GM23338 (cell line): ENCODE data around the gene ABCA5. TPM values are rescaled to one million over a fixed set of nuclear protein-coding genes. Genes with fewer than 3 reads are reported as not detected.

Experiments used
- ATAC-seq: fragments of 200-7000 bp; cut with Tn5 transposase; 3 replicates; pipeline ENCODE4 v1.9.1; 2020
- DNase-seq: peaks from one replicate; pipeline ENCODE4 v3.0.0-alpha.2; 2015; ENCODE audit warnings: low spot score
- H2AFZ ChIP-seq: fragments of 200-600 bp; sonication (generic); 2 replicates; pipeline ENCODE4 v1.8.0; 2016; ENCODE audit warnings: antibody characterized with exemption, mild to moderate bottlenecking, moderate library complexity
- H3F3A ChIP-seq: fragments of 200-600 bp; sonication (generic); replicated peaks from 2 replicates; pipeline ENCODE4 v1.8.0; 2017; ENCODE audit warnings: antibody characterized with exemption, mixed run types, low read depth
- H3K27ac ChIP-seq: fragments of 200-600 bp; sonication (generic); 2 replicates; pipeline ENCODE4 v1.6.1; 2016; ENCODE audit warnings: low read depth
- H3K27me3 ChIP-seq: fragments of 200-600 bp; sonication (generic); 2 replicates; pipeline ENCODE4 v1.8.0; 2016; ENCODE audit warnings: mild to moderate bottlenecking, mixed run types, moderate library complexity; ENCODE audit not compliant: insufficient read depth
- H3K36me3 ChIP-seq: fragments of 200-600 bp; sonication (generic); 2 replicates; pipeline ENCODE4 v1.8.0; 2016; ENCODE audit warnings: mild to moderate bottlenecking; ENCODE audit not compliant: insufficient read depth
- H3K4me1 ChIP-seq: fragments of 200-600 bp; sonication (generic); 2 replicates; pipeline ENCODE4 v1.8.0; 2016; ENCODE audit warnings: mild to moderate bottlenecking, moderate library complexity; ENCODE audit not compliant: insufficient read depth
- H3K4me2 ChIP-seq: fragments of 200-600 bp; sonication (generic); 2 replicates; pipeline ENCODE4 v1.7.1; 2017; ENCODE audit warnings: mixed run types
- H3K4me3 ChIP-seq: fragments of 200-600 bp; sonication (generic); 2 replicates; pipeline ENCODE4 v1.6.1; 2016; ENCODE audit warnings: mixed run types
- H3K79me2 ChIP-seq: fragments of 200-600 bp; sonication (generic); replicated peaks from 2 replicates; pipeline ENCODE4 v1.8.0; 2017; ENCODE audit warnings: mild to moderate bottlenecking; ENCODE audit not compliant: insufficient read depth
- H3K9me2 ChIP-seq: fragments of 200-600 bp; sonication (generic); 2 replicates; pipeline ENCODE4 v1.8.0; 2017; ENCODE audit not compliant: insufficient read depth
- H4K20me1 ChIP-seq: fragments of 200-600 bp; sonication (generic); replicated peaks from 2 replicates; pipeline ENCODE4 v1.8.0; 2017; ENCODE audit warnings: mild to moderate bottlenecking; ENCODE audit not compliant: insufficient read depth
- H3K27ac Mint-ChIP-seq: 2 replicates; pipeline ENCODE4 v1.8.0; 2020; ENCODE audit warnings: inconsistent platforms, mild to moderate bottlenecking, moderate library complexity, mixed read lengths
- H3K27me3 Mint-ChIP-seq: 3 replicates; pipeline ENCODE4 v1.8.0; 2022; ENCODE audit warnings: low read depth, mild to moderate bottlenecking, moderate library complexity, mixed read lengths, inconsistent platforms; ENCODE audit not compliant: insufficient read depth, poor library complexity
- H3K36me3 Mint-ChIP-seq: 3 replicates; pipeline ENCODE4 v1.8.0; 2021; ENCODE audit warnings: low read depth, mild to moderate bottlenecking, inconsistent platforms, moderate library complexity, mixed read lengths
- H3K4me1 Mint-ChIP-seq: 3 replicates; pipeline ENCODE4 v1.8.0; 2020; ENCODE audit warnings: mild to moderate bottlenecking, inconsistent platforms, mixed read lengths
- H3K4me3 Mint-ChIP-seq: 3 replicates; pipeline ENCODE4 v1.8.0; 2021; ENCODE audit warnings: moderate library complexity, mild to moderate bottlenecking, inconsistent platforms, mixed read lengths
- H3K9me3 Mint-ChIP-seq: 3 replicates; pipeline ENCODE4 v1.8.0; 2020; ENCODE audit warnings: moderate library complexity, mild to moderate bottlenecking, inconsistent platforms, mixed read lengths
- CREB1 ChIP-seq: fragments of 250-450 bp; sonication (Bioruptor Pico); IDR thresholded peaks from 2 replicates; pipeline ENCODE4 v1.5.0; 2020; ENCODE audit warnings: low read depth, mild to moderate bottlenecking, moderate library complexity
- EZH2phosphoT487 ChIP-seq: fragments of 200-600 bp; sonication (generic); IDR thresholded peaks from one replicate; pipeline ENCODE4 v1.8.1; 2018; ENCODE audit warnings: antibody characterized with exemption; ENCODE audit not compliant: unreplicated experiment
- JUNB ChIP-seq: IDR thresholded peaks from one replicate; pipeline ENCODE4 v1.6.1; 2016; ENCODE audit warnings: antibody characterized with exemption; ENCODE audit not compliant: unreplicated experiment
- POLR2AphosphoS5 ChIP-seq: IDR thresholded peaks from 2 replicates; pipeline ENCODE4 v1.6.1; 2016; ENCODE audit warnings: antibody characterized with exemption, low read depth
- STAT1 ChIP-seq: IDR thresholded peaks from one replicate; pipeline ENCODE4 v1.6.1; 2016; ENCODE audit warnings: antibody characterized with exemption; ENCODE audit not compliant: unreplicated experiment
- ZNF114 ChIP-seq: fragments of 250-450 bp; sonication (Bioruptor Pico); IDR thresholded peaks from 2 replicates; pipeline ENCODE4 v1.5.0; 2020; ENCODE audit warnings: mild to moderate bottlenecking, moderate library complexity
- polyA plus RNA-seq: library from polyadenylated mRNA; unstranded; fragments of >200 nt; fragmentation: Nextera tagmentation; extraction: Ambion mirVana; gene quantifications from 2 replicates; pipeline ENCODE4 v1.2.1, GENCODE V29; 2016
- total RNA-seq: library from RNA; depleted of rRNA; stranded (reverse); fragments of >200 nt; shearing (Covaris generic); gene quantifications from 2 replicates; pipeline ENCODE4 v1.2.3, GENCODE V29; 2014
- TF ChIP-seq, protein P1 (sequence below), 2 experiments: fragments of 200-600 bp in 1 of 2; sonication (generic) in 1 of 2; conservative IDR thresholded peaks; 2 replicates each; pipeline versions ENCODE4 v1.5.1 to v1.6.1; 2016 to 2017; ENCODE audit warnings: antibody characterized with exemption in 2 of 2, low read depth in 2 of 2, mild to moderate bottlenecking in 2 of 2, moderate library complexity in 1 of 2
- TF ChIP-seq, protein P2 (sequence below): IDR thresholded peaks from 2 replicates; pipeline ENCODE4 v1.6.1; 2016; ENCODE audit warnings: antibody characterized with exemption
- TF ChIP-seq, protein P3 (sequence below): fragments of 250-450 bp; sonication (Bioruptor Pico); IDR thresholded peaks from 2 replicates; pipeline ENCODE4 v1.5.0; 2020; ENCODE audit warnings: mild to moderate bottlenecking, moderate library complexity

ABCA5 gene
- total and polyA plus RNA-seq, 2 experiments from 2014 or later = 3.1 to 3.4 TPM

DNA sequence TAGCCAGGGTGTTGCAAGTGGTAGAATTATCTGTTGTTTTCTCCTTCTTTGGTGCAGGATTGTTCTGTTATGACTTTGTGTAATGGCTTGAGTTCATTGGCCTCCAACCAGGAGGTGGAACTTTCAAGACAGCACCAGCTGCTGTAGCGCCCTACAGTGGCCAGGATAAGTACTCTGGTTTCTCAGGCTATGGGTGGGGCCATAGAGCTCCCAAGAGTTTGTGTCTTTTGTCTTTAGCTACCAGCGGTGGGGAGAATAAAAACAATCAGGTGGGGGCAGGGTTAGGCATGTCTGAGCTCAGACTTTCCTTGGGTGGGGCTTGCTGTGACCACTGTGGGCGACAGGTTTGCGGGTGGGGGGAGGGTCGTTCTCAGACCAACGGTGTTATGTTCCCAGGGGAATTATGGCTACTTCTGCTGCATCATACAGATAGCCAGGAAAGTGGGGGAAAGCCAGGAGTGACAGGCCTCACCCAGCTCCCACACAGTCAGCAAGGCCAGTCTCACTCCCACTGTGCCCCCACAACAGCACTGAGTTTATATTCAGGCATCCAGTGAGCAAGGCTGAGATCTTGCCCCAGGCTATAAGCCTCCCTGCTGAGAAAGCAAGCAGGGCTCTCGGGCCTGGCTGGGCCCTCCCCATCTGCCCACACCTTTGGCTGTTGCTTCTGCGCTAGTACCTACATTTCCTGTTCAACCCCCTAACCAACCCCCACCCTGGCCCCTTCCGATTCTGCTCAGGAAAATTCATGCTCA, 113.7 kb downstream of the ABCA5 start:
- no peak overlapping the region for H3K4me3 Mint-ChIP-seq
- TF ChIP-seq, protein P1, sequence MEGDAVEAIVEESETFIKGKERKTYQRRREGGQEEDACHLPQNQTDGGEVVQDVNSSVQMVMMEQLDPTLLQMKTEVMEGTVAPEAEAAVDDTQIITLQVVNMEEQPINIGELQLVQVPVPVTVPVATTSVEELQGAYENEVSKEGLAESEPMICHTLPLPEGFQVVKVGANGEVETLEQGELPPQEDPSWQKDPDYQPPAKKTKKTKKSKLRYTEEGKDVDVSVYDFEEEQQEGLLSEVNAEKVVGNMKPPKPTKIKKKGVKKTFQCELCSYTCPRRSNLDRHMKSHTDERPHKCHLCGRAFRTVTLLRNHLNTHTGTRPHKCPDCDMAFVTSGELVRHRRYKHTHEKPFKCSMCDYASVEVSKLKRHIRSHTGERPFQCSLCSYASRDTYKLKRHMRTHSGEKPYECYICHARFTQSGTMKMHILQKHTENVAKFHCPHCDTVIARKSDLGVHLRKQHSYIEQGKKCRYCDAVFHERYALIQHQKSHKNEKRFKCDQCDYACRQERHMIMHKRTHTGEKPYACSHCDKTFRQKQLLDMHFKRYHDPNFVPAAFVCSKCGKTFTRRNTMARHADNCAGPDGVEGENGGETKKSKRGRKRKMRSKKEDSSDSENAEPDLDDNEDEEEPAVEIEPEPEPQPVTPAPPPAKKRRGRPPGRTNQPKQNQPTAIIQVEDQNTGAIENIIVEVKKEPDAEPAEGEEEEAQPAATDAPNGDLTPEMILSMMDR (conservative IDR thresholded peaks at IDR 0.05; ENCODE audit: low read depth in 2 of 2) = peak; percentile 63 to 72
- TF ChIP-seq CREB1 (CRISPR knock-in tag) (no peak), STAT1 (no peak)
- TF ChIP-seq, protein P2, sequence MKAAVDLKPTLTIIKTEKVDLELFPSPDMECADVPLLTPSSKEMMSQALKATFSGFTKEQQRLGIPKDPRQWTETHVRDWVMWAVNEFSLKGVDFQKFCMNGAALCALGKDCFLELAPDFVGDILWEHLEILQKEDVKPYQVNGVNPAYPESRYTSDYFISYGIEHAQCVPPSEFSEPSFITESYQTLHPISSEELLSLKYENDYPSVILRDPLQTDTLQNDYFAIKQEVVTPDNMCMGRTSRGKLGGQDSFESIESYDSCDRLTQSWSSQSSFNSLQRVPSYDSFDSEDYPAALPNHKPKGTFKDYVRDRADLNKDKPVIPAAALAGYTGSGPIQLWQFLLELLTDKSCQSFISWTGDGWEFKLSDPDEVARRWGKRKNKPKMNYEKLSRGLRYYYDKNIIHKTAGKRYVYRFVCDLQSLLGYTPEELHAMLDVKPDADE = no peak
- Histone ChIP-seq H2AFZ (0 out of 2 replicates have a peak overlapping the region, but pooled peaks have one; percentile 7), H3K4me2 (no peak overlapping the region), H4K20me1 (no peaks in the 10 kb centered on the region), H3K9me2 (no peaks in the 10 kb centered on the region), H3K27ac (no peak overlapping the region), H3K27me3 (no peaks in the 10 kb centered on the region), H3K4me1 (0 out of 2 replicates have a peak, but pooled peaks cover 3% of the 10 kb centered on the region), H3K36me3 (no peaks in the 10 kb centered on the region), H3F3A (no peaks in the 10 kb centered on the region), H3K4me3 (no peak overlapping the region), H3K79me2 (no peaks in the 10 kb centered on the region)
- no peaks in the 10 kb centered on the region for H3K36me3 Mint-ChIP-seq
- no peaks in the 10 kb centered on the region for H3K9me3 Mint-ChIP-seq
- DNase-seq = peak; percentile 68
- peak; percentile 75 for ATAC-seq
- peaks cover 2% of the 10 kb centered on the region; the same call in 1 of the 3 replicates for H3K4me1 Mint-ChIP-seq
- no peaks in the 10 kb centered on the region for H3K27me3 Mint-ChIP-seq
- no peak overlapping the region for H3K27ac Mint-ChIP-seq

DNA sequence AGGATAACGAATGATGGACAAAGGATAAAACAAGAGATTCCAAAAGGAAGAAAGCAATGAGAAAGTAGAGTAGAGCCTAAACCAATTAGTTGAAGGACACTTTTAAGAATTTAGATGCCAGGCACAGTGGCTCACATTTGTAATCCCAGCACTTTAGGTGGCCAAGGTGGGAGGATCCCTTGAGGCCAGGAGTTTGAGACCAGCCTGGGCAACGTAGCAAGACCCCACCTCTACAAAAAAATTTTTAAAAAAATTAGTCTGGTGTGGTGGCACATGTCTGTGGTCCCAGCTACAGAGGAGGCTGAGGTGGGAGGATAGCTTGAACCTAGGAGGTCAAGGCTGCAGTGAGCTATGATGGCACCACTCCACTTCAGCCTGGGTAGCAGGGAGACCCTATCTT, 118.3 kb downstream of the ABCA5 start:
- no peaks in the 10 kb centered on the region for H3K36me3 Mint-ChIP-seq
- H3K36me3 ChIP-seq = no peaks in the 10 kb centered on the region
- no peaks in the 10 kb centered on the region for H3F3A ChIP-seq
- H3K4me1 ChIP-seq = 0 out of 2 replicates have a peak, but pooled peaks cover 2% of the 10 kb centered on the region
- no peak overlapping the region for H3K4me3 Mint-ChIP-seq
- no peak overlapping the region for H3K4me2 ChIP-seq
- H3K27me3 Mint-ChIP-seq = no peaks in the 10 kb centered on the region
- no peak overlapping the region for H2AFZ ChIP-seq
- H3K79me2 ChIP-seq = no peaks in the 10 kb centered on the region
- H3K9me2 ChIP-seq = no peaks in the 10 kb centered on the region
- no peaks in the 10 kb centered on the region for H3K27me3 ChIP-seq
- DNase-seq = no peak
- H3K9me3 Mint-ChIP-seq = no peaks in the 10 kb centered on the region
- no peak overlapping the region for H3K27ac Mint-ChIP-seq
- ATAC-seq = no peak
- H4K20me1 ChIP-seq = no peaks in the 10 kb centered on the region
- H3K4me3 ChIP-seq = no peak overlapping the region
- peaks cover under 1% of the 10 kb centered on the region; the same call in 1 of the 3 replicates for H3K4me1 Mint-ChIP-seq
- H3K27ac ChIP-seq = no peak overlapping the region
- TF ChIP-seq EZH2phosphoT487 (no peak), CREB1 (CRISPR knock-in tag) (no peak), POLR2AphosphoS5 (no peak), JUNB (no peak), ZNF114 (no peak)
- TF ChIP-seq, protein P1 (conservative IDR thresholded peaks at IDR 0.05; ENCODE audit: low read depth in 2 of 2) = no peak
- TF ChIP-seq, protein P3, sequence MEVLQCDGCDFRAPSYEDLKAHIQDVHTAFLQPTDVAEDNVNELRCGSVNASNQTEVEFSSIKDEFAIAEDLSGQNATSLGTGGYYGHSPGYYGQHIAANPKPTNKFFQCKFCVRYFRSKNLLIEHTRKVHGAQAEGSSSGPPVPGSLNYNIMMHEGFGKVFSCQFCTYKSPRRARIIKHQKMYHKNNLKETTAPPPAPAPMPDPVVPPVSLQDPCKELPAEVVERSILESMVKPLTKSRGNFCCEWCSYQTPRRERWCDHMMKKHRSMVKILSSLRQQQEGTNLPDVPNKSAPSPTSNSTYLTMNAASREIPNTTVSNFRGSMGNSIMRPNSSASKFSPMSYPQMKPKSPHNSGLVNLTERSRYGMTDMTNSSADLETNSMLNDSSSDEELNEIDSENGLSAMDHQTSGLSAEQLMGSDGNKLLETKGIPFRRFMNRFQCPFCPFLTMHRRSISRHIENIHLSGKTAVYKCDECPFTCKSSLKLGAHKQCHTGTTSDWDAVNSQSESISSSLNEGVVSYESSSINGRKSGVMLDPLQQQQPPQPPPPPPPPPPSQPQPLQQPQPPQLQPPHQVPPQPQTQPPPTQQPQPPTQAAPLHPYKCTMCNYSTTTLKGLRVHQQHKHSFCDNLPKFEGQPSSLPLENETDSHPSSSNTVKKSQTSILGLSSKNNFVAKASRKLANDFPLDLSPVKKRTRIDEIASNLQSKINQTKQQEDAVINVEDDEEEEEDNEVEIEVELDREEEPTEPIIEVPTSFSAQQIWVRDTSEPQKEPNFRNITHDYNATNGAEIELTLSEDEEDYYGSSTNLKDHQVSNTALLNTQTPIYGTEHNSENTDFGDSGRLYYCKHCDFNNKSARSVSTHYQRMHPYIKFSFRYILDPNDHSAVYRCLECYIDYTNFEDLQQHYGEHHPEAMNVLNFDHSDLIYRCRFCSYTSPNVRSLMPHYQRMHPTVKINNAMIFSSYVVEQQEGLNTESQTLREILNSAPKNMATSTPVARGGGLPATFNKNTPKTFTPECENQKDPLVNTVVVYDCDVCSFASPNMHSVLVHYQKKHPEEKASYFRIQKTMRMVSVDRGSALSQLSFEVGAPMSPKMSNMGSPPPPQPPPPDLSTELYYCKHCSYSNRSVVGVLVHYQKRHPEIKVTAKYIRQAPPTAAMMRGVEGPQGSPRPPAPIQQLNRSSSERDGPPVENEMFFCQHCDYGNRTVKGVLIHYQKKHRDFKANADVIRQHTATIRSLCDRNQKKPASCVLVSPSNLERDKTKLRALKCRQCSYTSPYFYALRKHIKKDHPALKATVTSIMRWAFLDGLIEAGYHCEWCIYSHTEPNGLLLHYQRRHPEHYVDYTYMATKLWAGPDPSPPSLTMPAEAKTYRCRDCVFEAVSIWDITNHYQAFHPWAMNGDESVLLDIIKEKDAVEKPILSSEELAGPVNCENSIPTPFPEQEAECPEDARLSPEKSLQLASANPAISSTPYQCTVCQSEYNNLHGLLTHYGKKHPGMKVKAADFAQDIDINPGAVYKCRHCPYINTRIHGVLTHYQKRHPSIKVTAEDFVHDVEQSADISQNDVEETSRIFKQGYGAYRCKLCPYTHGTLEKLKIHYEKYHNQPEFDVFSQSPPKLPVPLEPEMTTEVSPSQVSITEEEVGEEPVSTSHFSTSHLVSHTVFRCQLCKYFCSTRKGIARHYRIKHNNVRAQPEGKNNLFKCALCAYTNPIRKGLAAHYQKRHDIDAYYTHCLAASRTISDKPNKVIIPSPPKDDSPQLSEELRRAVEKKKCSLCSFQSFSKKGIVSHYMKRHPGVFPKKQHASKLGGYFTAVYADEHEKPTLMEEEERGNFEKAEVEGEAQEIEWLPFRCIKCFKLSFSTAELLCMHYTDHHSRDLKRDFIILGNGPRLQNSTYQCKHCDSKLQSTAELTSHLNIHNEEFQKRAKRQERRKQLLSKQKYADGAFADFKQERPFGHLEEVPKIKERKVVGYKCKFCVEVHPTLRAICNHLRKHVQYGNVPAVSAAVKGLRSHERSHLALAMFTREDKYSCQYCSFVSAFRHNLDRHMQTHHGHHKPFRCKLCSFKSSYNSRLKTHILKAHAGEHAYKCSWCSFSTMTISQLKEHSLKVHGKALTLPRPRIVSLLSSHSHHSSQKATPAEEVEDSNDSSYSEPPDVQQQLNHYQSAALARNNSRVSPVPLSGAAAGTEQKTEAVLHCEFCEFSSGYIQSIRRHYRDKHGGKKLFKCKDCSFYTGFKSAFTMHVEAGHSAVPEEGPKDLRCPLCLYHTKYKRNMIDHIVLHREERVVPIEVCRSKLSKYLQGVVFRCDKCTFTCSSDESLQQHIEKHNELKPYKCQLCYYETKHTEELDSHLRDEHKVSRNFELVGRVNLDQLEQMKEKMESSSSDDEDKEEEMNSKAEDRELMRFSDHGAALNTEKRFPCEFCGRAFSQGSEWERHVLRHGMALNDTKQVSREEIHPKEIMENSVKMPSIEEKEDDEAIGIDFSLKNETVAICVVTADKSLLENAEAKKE (CRISPR knock-in tag) = no peak
